ENCODE results near the gene MUC2.

The MUC2 gene

GRCh38 chr11:1052133-1053011 lies 22.3 kb upstream of the MUC2 start:
- DNase-seq = no peak

- DNase-seq = no peak
These were observed 21.4 kb upstream of the MUC2 start for GRCh38 chr11:1053121-1053901.

- DNase-seq = no peak
These were observed 20.2 kb upstream of the MUC2 start for GRCh38 chr11:1054143-1055108.

- DNase-seq = no peak
These were observed 19.5 kb upstream of the MUC2 start for GRCh38 chr11:1055109-1055703.

GRCh38 chr11:1055990-1056771 lies 18.5 kb upstream of the MUC2 start:
- no peak for DNase-seq

- no peak for DNase-seq
These were observed 16.9 kb upstream of the MUC2 start for GRCh38 chr11:1057806-1058205.

- DNase-seq = no peak
These were observed 14.9 kb upstream of the MUC2 start for GRCh38 chr11:1059759-1060158.

GRCh38 chr11:1060410-1060809 lies 14.3 kb upstream of the MUC2 start:
- no peak for DNase-seq

GRCh38 chr11:1060852-1061616 lies 13.6 kb upstream of the MUC2 start:
- DNase-seq = no peak

GRCh38 chr11:1062075-1062820 lies 12.4 kb upstream of the MUC2 start:
- DNase-seq = no peak

- no peak for DNase-seq
These were observed 10.5 kb upstream of the MUC2 start for GRCh38 chr11:1064167-1064566.

GRCh38 chr11:1067812-1068496 lies 6.7 kb upstream of the MUC2 start:
- DNase-seq = no peak

GRCh38 chr11:1069740-1070139 lies 4.9 kb upstream of the MUC2 start:
- no peak for DNase-seq

GRCh38 chr11:1070594-1071462 lies 3.8 kb upstream of the MUC2 start:
- no peak for DNase-seq

- no peak for DNase-seq
These were observed 3.0 kb upstream of the MUC2 start for GRCh38 chr11:1071571-1072115.

GRCh38 chr11:1072116-1072820 lies 2.4 kb upstream of the MUC2 start:
- no peak for DNase-seq

GRCh38 chr11:1072821-1073231 lies 1.8 kb upstream of the MUC2 start:
- DNase-seq = no peak
